ENCODE data around the gene CASR.
"Not testable (repeated sequence)": the region's sequence is repeated elsewhere in the genome, so short reads cannot be mapped to it uniquely, and the experiment has no call there.

CASR gene

GRCh38 chr3:122167630-122168029 lies 15.8 kb upstream of the CASR start:
- Histone ChIP-seq H3K4me3 (replicated peaks; ENCODE audit: low read depth, low read length) (no peak overlapping the region), H3K27me3 (replicated peaks; ENCODE audit: control insufficient read depth, insufficient read depth, low read length) (no peaks in the 10 kb centered on the region), H3K36me3 (ENCODE audit: control insufficient read depth, insufficient read depth, low read length) (no peaks in the 10 kb centered on the region)
- DNase-seq (ENCODE audit: extremely low read depth, insufficient read length), result no peak
- TF ChIP-seq, protein P1, sequence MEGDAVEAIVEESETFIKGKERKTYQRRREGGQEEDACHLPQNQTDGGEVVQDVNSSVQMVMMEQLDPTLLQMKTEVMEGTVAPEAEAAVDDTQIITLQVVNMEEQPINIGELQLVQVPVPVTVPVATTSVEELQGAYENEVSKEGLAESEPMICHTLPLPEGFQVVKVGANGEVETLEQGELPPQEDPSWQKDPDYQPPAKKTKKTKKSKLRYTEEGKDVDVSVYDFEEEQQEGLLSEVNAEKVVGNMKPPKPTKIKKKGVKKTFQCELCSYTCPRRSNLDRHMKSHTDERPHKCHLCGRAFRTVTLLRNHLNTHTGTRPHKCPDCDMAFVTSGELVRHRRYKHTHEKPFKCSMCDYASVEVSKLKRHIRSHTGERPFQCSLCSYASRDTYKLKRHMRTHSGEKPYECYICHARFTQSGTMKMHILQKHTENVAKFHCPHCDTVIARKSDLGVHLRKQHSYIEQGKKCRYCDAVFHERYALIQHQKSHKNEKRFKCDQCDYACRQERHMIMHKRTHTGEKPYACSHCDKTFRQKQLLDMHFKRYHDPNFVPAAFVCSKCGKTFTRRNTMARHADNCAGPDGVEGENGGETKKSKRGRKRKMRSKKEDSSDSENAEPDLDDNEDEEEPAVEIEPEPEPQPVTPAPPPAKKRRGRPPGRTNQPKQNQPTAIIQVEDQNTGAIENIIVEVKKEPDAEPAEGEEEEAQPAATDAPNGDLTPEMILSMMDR (IDR thresholded peaks at IDR 0.05; ENCODE audit: insufficient read depth, low read length, poor library complexity, severe bottlenecking), result no peak

DNA sequence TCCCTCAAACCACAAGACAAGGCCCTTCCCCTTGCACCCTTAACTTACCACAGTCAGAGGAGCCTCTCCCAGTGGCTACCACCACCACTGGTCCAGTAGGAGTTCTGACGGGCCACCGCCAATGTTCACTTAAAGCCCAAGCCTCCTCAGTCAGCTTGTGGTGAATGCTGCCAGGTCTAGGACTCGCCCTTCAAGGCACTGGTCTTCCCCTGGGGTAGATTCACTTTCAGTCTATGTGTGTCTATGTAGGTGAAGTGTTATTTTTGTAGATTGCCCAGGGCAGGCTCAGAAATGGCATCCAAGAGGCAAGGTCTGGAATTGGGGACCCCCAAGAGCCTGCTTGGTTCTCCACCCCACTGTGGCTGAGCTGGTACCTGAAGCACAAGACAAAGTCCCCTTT lies 15.4 kb upstream of the CASR start:
- no peaks in the 10 kb centered on the region for H3K36me3 ChIP-seq (ENCODE audit: control insufficient read depth, insufficient read depth, low read length)
- no peak for DNase-seq (ENCODE audit: extremely low read depth, insufficient read length)

DNA sequence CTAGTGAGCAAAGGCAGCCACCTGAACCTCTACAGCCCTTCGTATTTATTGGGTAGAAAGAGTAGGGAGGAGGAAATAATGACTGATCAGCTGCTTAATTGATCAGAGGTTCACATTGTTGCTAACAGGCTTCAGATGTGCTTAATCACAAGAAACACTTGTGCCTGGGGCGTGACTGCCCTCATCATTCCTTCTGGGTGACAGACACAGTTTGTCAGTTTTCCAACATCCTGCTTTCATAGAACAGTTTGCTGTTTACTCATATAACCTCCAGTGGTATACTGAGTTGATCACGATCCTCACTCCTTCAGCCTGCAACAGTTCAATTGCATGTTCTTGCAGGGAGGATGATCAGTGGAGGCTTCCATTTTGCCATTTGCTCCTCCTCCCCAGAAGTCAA lies 13.6 kb upstream of the CASR start:
- TF ChIP-seq, protein P1 (IDR thresholded peaks at IDR 0.05; ENCODE audit: insufficient read depth, low read length, poor library complexity, severe bottlenecking), result no peak
- no peaks in the 10 kb centered on the region for H3K36me3 ChIP-seq (ENCODE audit: control insufficient read depth, insufficient read depth, low read length)
- H3K27me3 ChIP-seq (replicated peaks; ENCODE audit: control insufficient read depth, insufficient read depth, low read length), result no peaks in the 10 kb centered on the region
- no peak overlapping the region for H3K4me3 ChIP-seq (replicated peaks; ENCODE audit: low read depth, low read length)
- no peak for DNase-seq (ENCODE audit: extremely low read depth, insufficient read length)

More for the DNA sequence above, 15.4 kb upstream of the CASR start:
- TF ChIP-seq, protein P1 (IDR thresholded peaks at IDR 0.05; ENCODE audit: insufficient read depth, low read length, poor library complexity, severe bottlenecking), result no peak
- Histone ChIP-seq H3K4me3 (replicated peaks; ENCODE audit: low read depth, low read length) (no peak overlapping the region), H3K27me3 (replicated peaks; ENCODE audit: control insufficient read depth, insufficient read depth, low read length) (no peaks in the 10 kb centered on the region)

DNA sequence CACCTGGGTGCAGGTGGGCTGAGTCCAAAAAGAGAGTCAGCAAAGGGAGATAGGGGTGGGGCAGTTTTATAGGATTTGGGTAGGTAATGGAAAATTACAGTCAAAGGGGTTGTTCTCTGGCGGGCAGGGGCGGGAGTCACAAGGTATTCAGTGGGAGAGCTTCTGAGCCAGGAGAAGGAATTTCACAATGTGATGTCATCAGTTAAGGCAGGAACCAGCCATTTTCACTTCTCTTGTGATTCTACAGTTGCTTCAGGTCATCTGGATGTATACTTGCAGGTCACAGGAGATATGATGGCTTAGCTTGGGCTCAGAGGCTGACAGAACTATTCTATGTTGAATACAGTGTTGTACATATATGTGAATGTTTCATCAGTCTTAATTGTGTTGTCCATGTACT lies 12.1 kb upstream of the CASR start:
- H3K4me3 ChIP-seq (replicated peaks; ENCODE audit: low read depth, low read length); H3K27me3 ChIP-seq (replicated peaks; ENCODE audit: control insufficient read depth, insufficient read depth, low read length); H3K36me3 ChIP-seq (ENCODE audit: control insufficient read depth, insufficient read depth, low read length); DNase-seq (ENCODE audit: extremely low read depth, insufficient read length): not testable (repeated sequence)

GRCh38 chr3:122178711-122179110 lies 4.8 kb upstream of the CASR start:
- Histone ChIP-seq H3K36me3 (ENCODE audit: control insufficient read depth, insufficient read depth, low read length) (no peaks in the 10 kb centered on the region), H3K27me3 (replicated peaks; ENCODE audit: control insufficient read depth, insufficient read depth, low read length) (no peaks in the 10 kb centered on the region), H3K4me3 (replicated peaks; ENCODE audit: low read depth, low read length) (no peak overlapping the region)
- TF ChIP-seq, protein P1 (IDR thresholded peaks at IDR 0.05; ENCODE audit: insufficient read depth, low read length, poor library complexity, severe bottlenecking), result no peak
- DNase-seq (ENCODE audit: extremely low read depth, insufficient read length), result no peak

GRCh38 chr3:122183893-122184590 lies 574 bp downstream of the CASR start:
- TF ChIP-seq, protein P1 (IDR thresholded peaks at IDR 0.05; ENCODE audit: insufficient read depth, low read length, poor library complexity, severe bottlenecking), result no peak
- H3K27me3 ChIP-seq (replicated peaks; ENCODE audit: control insufficient read depth, insufficient read depth, low read length), result no peaks in the 10 kb centered on the region; the same call in 1 of the 2 replicates
- no peaks in the 10 kb centered on the region for H3K36me3 ChIP-seq (ENCODE audit: control insufficient read depth, insufficient read depth, low read length)
- DNase-seq (ENCODE audit: extremely low read depth, insufficient read length), result peak; percentile 4
- H3K4me3 ChIP-seq (replicated peaks; ENCODE audit: low read depth, low read length), result no peak overlapping the region

Data from GM06990 (cell line).